ENCODE measurements around the gene MED10.

DNA sequence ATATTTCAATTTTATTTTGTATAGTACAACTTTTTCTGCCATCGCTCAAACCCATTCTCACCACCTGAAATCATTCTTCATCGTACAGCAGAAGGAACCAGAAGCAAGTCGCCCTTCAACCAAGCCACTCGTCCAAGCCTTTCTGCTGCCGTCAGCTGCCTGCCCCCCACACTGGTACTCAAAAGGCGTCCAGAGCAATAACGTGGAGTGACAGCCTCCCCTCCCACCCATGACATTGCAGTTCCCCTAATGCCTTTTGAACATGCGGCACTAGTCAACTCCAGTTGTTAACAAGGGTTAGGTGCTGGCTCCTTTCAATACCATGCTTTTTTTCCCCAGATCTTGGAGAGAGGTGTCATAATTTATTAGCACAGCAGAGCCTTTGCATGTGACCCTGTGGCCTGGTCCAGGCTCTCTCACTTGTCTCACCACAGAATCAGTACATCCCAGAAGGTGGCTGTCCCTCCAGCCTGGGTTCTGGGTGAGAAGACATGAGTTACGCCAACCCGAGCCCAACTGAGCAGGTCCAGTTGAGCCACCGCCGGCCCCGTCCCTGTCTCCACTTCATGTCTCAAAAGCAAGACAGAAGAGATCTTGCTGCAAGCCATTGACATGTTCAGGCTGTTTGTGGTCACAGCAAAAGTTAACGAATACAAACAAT, 20.4 kb upstream of the MED10 start:
- TF ChIP-seq, protein P1, sequence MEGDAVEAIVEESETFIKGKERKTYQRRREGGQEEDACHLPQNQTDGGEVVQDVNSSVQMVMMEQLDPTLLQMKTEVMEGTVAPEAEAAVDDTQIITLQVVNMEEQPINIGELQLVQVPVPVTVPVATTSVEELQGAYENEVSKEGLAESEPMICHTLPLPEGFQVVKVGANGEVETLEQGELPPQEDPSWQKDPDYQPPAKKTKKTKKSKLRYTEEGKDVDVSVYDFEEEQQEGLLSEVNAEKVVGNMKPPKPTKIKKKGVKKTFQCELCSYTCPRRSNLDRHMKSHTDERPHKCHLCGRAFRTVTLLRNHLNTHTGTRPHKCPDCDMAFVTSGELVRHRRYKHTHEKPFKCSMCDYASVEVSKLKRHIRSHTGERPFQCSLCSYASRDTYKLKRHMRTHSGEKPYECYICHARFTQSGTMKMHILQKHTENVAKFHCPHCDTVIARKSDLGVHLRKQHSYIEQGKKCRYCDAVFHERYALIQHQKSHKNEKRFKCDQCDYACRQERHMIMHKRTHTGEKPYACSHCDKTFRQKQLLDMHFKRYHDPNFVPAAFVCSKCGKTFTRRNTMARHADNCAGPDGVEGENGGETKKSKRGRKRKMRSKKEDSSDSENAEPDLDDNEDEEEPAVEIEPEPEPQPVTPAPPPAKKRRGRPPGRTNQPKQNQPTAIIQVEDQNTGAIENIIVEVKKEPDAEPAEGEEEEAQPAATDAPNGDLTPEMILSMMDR (IDR thresholded peaks at IDR 0.05; ENCODE audit: insufficient read depth, low read depth, low read length) = no peak
- no peak for TF ChIP-seq EZH2 (IDR thresholded peaks at IDR 0.05; ENCODE audit: insufficient read depth, low read length)
